ENCODE results near the gene PCDH11Y. TPM values are rescaled to one million over a fixed set of nuclear protein-coding genes. Genes with fewer than 3 reads are reported as not detected.
"Not testable (repeated sequence)": the region's sequence is repeated elsewhere in the genome, so short reads cannot be mapped to it uniquely, and the experiment has no call there.

PCDH11Y gene
- total RNA-seq, 1 experiment from 2014 or later, result 0.07 TPM

- POLR2A ChIA-PET (ENCODE audit: unreplicated experiment); H3K36me3 ChIP-seq (ENCODE audit: low read depth, low read length); H3K27ac ChIP-seq (ENCODE audit: low read length); H3K4me2 ChIP-seq (ENCODE audit: low read length); BruUV-seq (replicated peaks); CTCF ChIA-PET; H3K27me3 ChIP-seq (ENCODE audit: low read length); H3K9ac ChIP-seq (ENCODE audit: low read length); H3K4me1 ChIP-seq (ENCODE audit: insufficient read depth, low read length); H3F3A ChIP-seq (ENCODE audit: low read length, unreplicated experiment); H3K9me3 ChIP-seq (ENCODE audit: low read length); intact Hi-C loops (cut with micrococcal nuclease); H4K20me1 ChIP-seq (ENCODE audit: low read length); H3K79me2 ChIP-seq (ENCODE audit: low read length); H3K4me3 ChIP-seq (ENCODE audit: low read length); H2AFZ ChIP-seq (ENCODE audit: low read length); H3K9me2 ChIP-seq (replicated peaks; ENCODE audit: low read length): not testable (repeated sequence)
- ATAC-seq (peak; percentile 53), DNase-seq (peak; percentile 16)
Measured at GRCh38 chrY:5679265-5679664, 679.2 kb downstream of the PCDH11Y start.

- H3K9ac ChIP-seq (ENCODE audit: low read length); H3K9me2 ChIP-seq (replicated peaks; ENCODE audit: low read length); H3K4me3 ChIP-seq (ENCODE audit: low read length); ATAC-seq; H4K20me1 ChIP-seq (ENCODE audit: low read length); H3K4me2 ChIP-seq (ENCODE audit: low read length); H3K4me1 ChIP-seq (ENCODE audit: insufficient read depth, low read length); DNase-seq; CTCF ChIA-PET; POLR2A ChIA-PET (ENCODE audit: unreplicated experiment); H3K36me3 ChIP-seq (ENCODE audit: low read depth, low read length); H3K27me3 ChIP-seq (ENCODE audit: low read length); intact Hi-C loops (cut with micrococcal nuclease); H2AFZ ChIP-seq (ENCODE audit: low read length); H3K9me3 ChIP-seq (ENCODE audit: low read length); H3F3A ChIP-seq (ENCODE audit: low read length, unreplicated experiment); H3K27ac ChIP-seq (ENCODE audit: low read length); BruUV-seq (replicated peaks); H3K79me2 ChIP-seq (ENCODE audit: low read length): not testable (repeated sequence)
Measured at GRCh38 chrY:5708727-5709126, 708.6 kb downstream of the PCDH11Y start.

GRCh38 chrY:5709788-5710381 is 709.8 kb downstream of the PCDH11Y start:
- H3K9me2 ChIP-seq (replicated peaks; ENCODE audit: low read length); DNase-seq; intact Hi-C loops (cut with micrococcal nuclease); BruUV-seq (replicated peaks); H3F3A ChIP-seq (ENCODE audit: low read length, unreplicated experiment); CTCF ChIA-PET; H3K36me3 ChIP-seq (ENCODE audit: low read depth, low read length); ATAC-seq; H3K9ac ChIP-seq (ENCODE audit: low read length); H3K27ac ChIP-seq (ENCODE audit: low read length); H4K20me1 ChIP-seq (ENCODE audit: low read length); H3K9me3 ChIP-seq (ENCODE audit: low read length); H3K4me2 ChIP-seq (ENCODE audit: low read length); POLR2A ChIA-PET (ENCODE audit: unreplicated experiment); H3K4me3 ChIP-seq (ENCODE audit: low read length); H3K27me3 ChIP-seq (ENCODE audit: low read length); H3K79me2 ChIP-seq (ENCODE audit: low read length); H2AFZ ChIP-seq (ENCODE audit: low read length); H3K4me1 ChIP-seq (ENCODE audit: insufficient read depth, low read length): not testable (repeated sequence)

GRCh38 chrY:5761403-5761802 is 761.3 kb downstream of the PCDH11Y start:
- H3K36me3 ChIP-seq (ENCODE audit: low read depth, low read length); H3K9me3 ChIP-seq (ENCODE audit: low read length); CTCF ChIA-PET; H4K20me1 ChIP-seq (ENCODE audit: low read length); H2AFZ ChIP-seq (ENCODE audit: low read length); H3K9me2 ChIP-seq (replicated peaks; ENCODE audit: low read length); POLR2A ChIA-PET (ENCODE audit: unreplicated experiment); H3K4me2 ChIP-seq (ENCODE audit: low read length); H3K27me3 ChIP-seq (ENCODE audit: low read length); intact Hi-C loops (cut with micrococcal nuclease); BruUV-seq (replicated peaks); H3K4me1 ChIP-seq (ENCODE audit: insufficient read depth, low read length); H3K27ac ChIP-seq (ENCODE audit: low read length); ATAC-seq; H3F3A ChIP-seq (ENCODE audit: low read length, unreplicated experiment); DNase-seq; H3K9ac ChIP-seq (ENCODE audit: low read length); H3K79me2 ChIP-seq (ENCODE audit: low read length); H3K4me3 ChIP-seq (ENCODE audit: low read length): not testable (repeated sequence)

- H3K4me3 ChIP-seq (ENCODE audit: low read length); POLR2A ChIA-PET (ENCODE audit: unreplicated experiment); intact Hi-C loops (cut with micrococcal nuclease); H3F3A ChIP-seq (ENCODE audit: low read length, unreplicated experiment); H4K20me1 ChIP-seq (ENCODE audit: low read length); H2AFZ ChIP-seq (ENCODE audit: low read length); H3K36me3 ChIP-seq (ENCODE audit: low read depth, low read length); H3K9me2 ChIP-seq (replicated peaks; ENCODE audit: low read length); ATAC-seq; H3K27ac ChIP-seq (ENCODE audit: low read length); H3K9me3 ChIP-seq (ENCODE audit: low read length); H3K4me1 ChIP-seq (ENCODE audit: insufficient read depth, low read length); H3K9ac ChIP-seq (ENCODE audit: low read length); DNase-seq; H3K27me3 ChIP-seq (ENCODE audit: low read length); BruUV-seq (replicated peaks); H3K4me2 ChIP-seq (ENCODE audit: low read length); CTCF ChIA-PET; H3K79me2 ChIP-seq (ENCODE audit: low read length): not testable (repeated sequence)
Measured at GRCh38 chrY:5776485-5776884, 776.4 kb downstream of the PCDH11Y start.
